NT2/D1 (cell line): Measurements from ENCODE around the gene NEGR1.

Experiments used
- SUZ12 ChIP-seq: IDR thresholded peaks from 2 replicates; pipeline ENCODE4 v1.6.1; 2011; ENCODE audit not compliant: insufficient read length, insufficient read depth; ENCODE audit errors: extremely low read depth
- YY1 ChIP-seq: IDR thresholded peaks from 2 replicates; pipeline ENCODE4 v1.6.1; 2011; ENCODE audit not compliant: insufficient read length, insufficient read depth
- ZNF274 ChIP-seq: IDR thresholded peaks from 2 replicates; pipeline ENCODE4 v1.6.1; 2011; ENCODE audit warnings: mild to moderate bottlenecking, low read depth, low read length

GRCh38 chr1:72221811-72222210 is 60.5 kb downstream of the NEGR1 start:
- TF ChIP-seq YY1 (no peak), ZNF274 (no peak), SUZ12 (no peak)
